ENCODE data around the gene PCDH8. TPM values are rescaled to one million over a fixed set of nuclear protein-coding genes. Genes with fewer than 3 reads are reported as not detected.
A peak's percentile ranks its signal among the peaks of the same experiment; 100 is the strongest.

PCDH8 gene
- total RNA-seq, 2 donors from 2014 or later, result not detected

- no peaks in the 10 kb centered on the region for H3K4me1 ChIP-seq
Measured at GRCh38 chr13:52862358-52863206, 14.1 kb upstream of the PCDH8 start.

GRCh38 chr13:52852444-52852843, 4.0 kb upstream of the PCDH8 start:
- no peaks in the 10 kb centered on the region for H3K36me3 ChIP-seq
- H3K4me3 ChIP-seq, result no peak overlapping the region
- H3K9me3 ChIP-seq, result no peaks in the 10 kb centered on the region
- no peak for DNase-seq (ENCODE audit: low spot score)
- peaks cover 7 to 14% of the 10 kb centered on the region in 2 donors for H3K27me3 ChIP-seq
- peaks cover 0 to 19% of the 10 kb centered on the region in 2 donors for H3K4me1 ChIP-seq
- H3K27ac ChIP-seq, result no peak overlapping the region
- TF ChIP-seq, protein P1, sequence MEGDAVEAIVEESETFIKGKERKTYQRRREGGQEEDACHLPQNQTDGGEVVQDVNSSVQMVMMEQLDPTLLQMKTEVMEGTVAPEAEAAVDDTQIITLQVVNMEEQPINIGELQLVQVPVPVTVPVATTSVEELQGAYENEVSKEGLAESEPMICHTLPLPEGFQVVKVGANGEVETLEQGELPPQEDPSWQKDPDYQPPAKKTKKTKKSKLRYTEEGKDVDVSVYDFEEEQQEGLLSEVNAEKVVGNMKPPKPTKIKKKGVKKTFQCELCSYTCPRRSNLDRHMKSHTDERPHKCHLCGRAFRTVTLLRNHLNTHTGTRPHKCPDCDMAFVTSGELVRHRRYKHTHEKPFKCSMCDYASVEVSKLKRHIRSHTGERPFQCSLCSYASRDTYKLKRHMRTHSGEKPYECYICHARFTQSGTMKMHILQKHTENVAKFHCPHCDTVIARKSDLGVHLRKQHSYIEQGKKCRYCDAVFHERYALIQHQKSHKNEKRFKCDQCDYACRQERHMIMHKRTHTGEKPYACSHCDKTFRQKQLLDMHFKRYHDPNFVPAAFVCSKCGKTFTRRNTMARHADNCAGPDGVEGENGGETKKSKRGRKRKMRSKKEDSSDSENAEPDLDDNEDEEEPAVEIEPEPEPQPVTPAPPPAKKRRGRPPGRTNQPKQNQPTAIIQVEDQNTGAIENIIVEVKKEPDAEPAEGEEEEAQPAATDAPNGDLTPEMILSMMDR (IDR thresholded peaks at IDR 0.05), result no peak

More at GRCh38 chr13:52862358-52863206, 14.1 kb upstream of the PCDH8 start:
- Histone ChIP-seq H3K27me3 (no peaks in the 10 kb centered on the region), H3K36me3 (no peaks in the 10 kb centered on the region), H3K9me3 (no peaks in the 10 kb centered on the region), H3K4me3 (no peak overlapping the region), H3K27ac (no peak overlapping the region)
- DNase-seq (ENCODE audit: low spot score), result no peak
- TF ChIP-seq, protein P1 (IDR thresholded peaks at IDR 0.05), result peak in 1 of 2 donors; percentile 48

DNA sequence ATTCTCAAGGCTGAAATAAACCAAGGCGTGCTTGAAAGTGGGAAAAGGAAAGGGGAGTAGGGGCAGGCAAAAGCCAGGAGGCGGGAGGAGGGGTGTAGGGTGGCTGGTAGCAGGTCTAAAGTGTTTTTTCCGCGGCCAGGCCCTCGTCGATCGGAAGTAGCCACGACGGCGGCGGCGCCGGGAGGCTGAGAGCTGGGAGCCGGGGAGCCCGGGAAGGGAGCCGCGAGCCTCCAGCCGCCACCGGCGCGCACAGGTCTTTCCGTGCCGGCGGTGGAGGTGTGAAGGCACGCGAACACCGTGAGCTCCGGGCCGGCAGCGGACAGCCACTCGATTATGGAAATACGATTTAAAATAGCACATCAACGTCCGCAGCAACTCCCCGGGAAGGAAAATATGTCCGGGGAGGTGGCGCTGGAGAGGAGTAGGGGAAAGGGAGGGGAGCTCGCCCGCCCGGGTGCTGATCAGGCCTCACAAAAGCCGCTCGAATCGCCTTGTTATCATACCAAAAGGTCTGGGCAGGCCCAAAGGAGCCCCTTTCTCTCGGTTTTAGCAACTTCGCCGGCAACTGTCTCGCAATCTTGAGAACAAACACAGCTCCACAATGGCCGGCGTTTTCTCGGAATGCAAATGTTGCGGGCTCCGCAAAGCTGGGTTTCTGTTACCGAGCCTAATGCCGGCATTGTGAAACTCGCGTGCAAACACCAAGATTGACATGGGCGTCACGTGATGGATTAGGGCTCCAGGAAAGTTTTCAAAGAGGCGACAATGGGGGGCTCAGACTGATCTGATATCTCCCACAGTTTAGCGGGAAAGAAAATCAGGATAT, 2.9 kb upstream of the PCDH8 start:
- Histone ChIP-seq H3K4me3 (peak overlapping the region; percentile 48 to 68), H3K4me1 (peaks cover 0 to 30% of the 10 kb centered on the region in 2 donors), H3K27ac (peak overlapping the region; percentile 49 to 54), H3K27me3 (peaks cover 14 to 23% of the 10 kb centered on the region in 2 donors), H3K36me3 (no peaks in the 10 kb centered on the region), H3K9me3 (no peaks in the 10 kb centered on the region)
- no peak for DNase-seq (ENCODE audit: low spot score)
- TF ChIP-seq, protein P1 (IDR thresholded peaks at IDR 0.05), result peak in 1 of 2 donors; percentile 7

- Histone ChIP-seq H3K36me3 (no peaks in the 10 kb centered on the region), H3K27ac (peak overlapping the region; percentile 49 to 54), H3K4me3 (peak overlapping the region; percentile 48 to 68), H3K4me1 (peaks cover 0 to 38% of the 10 kb centered on the region in 2 donors), H3K9me3 (no peaks in the 10 kb centered on the region), H3K27me3 (peaks cover 19 to 31% of the 10 kb centered on the region in 2 donors)
- TF ChIP-seq, protein P1 (IDR thresholded peaks at IDR 0.05), result no peak
- DNase-seq (ENCODE audit: low spot score), result peak; percentile 68
Measured at GRCh38 chr13:52850396-52851136, 2.1 kb upstream of the PCDH8 start.

- peaks cover 23 to 36% of the 10 kb centered on the region in 2 donors for H3K27me3 ChIP-seq
- DNase-seq (ENCODE audit: low spot score), result no peak
- H3K4me3 ChIP-seq, result no peak overlapping the region
Measured at GRCh38 chr13:52850072-52850395, 1.6 kb upstream of the PCDH8 start.

More at GRCh38 chr13:52850072-52850395, 1.6 kb upstream of the PCDH8 start:
- TF ChIP-seq, protein P1 (IDR thresholded peaks at IDR 0.05), result no peak
- Histone ChIP-seq H3K9me3 (no peaks in the 10 kb centered on the region), H3K4me1 (peaks cover 0 to 40% of the 10 kb centered on the region in 2 donors), H3K27ac (no peak overlapping the region), H3K36me3 (no peaks in the 10 kb centered on the region)

Data from right atrium auricular region (tissue), 2 donors.